ENCODE measurements around the gene SLC22A16.

DNA sequence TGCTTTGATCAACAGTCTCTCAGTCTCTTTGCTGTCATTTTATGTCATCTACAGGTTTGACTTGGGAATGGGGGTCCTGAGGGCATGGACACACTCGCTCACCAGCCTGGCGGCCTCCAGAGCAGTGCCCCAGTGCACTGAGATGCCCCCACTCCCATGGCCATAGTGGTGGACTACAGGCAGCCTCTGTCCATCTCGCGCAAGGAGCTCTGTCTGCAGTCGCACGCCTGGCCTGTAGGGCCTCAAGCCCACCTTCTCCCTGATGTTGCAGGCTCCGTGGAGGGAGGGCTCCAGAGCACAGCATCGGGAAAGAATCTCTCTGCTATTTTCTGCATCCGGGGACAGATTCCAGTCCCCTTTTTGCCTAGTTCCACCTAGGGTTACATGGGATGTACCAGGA is 83.7 kb downstream of the SLC22A16 start:
- TF ChIP-seq GABPA (IDR thresholded peaks at IDR 0.05 in 1 of 2, conservative IDR thresholded peaks at IDR 0.05 in 1 of 2): no peak
- TF ChIP-seq, protein P1, sequence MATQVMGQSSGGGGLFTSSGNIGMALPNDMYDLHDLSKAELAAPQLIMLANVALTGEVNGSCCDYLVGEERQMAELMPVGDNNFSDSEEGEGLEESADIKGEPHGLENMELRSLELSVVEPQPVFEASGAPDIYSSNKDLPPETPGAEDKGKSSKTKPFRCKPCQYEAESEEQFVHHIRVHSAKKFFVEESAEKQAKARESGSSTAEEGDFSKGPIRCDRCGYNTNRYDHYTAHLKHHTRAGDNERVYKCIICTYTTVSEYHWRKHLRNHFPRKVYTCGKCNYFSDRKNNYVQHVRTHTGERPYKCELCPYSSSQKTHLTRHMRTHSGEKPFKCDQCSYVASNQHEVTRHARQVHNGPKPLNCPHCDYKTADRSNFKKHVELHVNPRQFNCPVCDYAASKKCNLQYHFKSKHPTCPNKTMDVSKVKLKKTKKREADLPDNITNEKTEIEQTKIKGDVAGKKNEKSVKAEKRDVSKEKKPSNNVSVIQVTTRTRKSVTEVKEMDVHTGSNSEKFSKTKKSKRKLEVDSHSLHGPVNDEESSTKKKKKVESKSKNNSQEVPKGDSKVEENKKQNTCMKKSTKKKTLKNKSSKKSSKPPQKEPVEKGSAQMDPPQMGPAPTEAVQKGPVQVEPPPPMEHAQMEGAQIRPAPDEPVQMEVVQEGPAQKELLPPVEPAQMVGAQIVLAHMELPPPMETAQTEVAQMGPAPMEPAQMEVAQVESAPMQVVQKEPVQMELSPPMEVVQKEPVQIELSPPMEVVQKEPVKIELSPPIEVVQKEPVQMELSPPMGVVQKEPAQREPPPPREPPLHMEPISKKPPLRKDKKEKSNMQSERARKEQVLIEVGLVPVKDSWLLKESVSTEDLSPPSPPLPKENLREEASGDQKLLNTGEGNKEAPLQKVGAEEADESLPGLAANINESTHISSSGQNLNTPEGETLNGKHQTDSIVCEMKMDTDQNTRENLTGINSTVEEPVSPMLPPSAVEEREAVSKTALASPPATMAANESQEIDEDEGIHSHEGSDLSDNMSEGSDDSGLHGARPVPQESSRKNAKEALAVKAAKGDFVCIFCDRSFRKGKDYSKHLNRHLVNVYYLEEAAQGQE (IDR thresholded peaks at IDR 0.05): no peak
- TF ChIP-seq, protein P2, sequence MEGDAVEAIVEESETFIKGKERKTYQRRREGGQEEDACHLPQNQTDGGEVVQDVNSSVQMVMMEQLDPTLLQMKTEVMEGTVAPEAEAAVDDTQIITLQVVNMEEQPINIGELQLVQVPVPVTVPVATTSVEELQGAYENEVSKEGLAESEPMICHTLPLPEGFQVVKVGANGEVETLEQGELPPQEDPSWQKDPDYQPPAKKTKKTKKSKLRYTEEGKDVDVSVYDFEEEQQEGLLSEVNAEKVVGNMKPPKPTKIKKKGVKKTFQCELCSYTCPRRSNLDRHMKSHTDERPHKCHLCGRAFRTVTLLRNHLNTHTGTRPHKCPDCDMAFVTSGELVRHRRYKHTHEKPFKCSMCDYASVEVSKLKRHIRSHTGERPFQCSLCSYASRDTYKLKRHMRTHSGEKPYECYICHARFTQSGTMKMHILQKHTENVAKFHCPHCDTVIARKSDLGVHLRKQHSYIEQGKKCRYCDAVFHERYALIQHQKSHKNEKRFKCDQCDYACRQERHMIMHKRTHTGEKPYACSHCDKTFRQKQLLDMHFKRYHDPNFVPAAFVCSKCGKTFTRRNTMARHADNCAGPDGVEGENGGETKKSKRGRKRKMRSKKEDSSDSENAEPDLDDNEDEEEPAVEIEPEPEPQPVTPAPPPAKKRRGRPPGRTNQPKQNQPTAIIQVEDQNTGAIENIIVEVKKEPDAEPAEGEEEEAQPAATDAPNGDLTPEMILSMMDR (IDR thresholded peaks at IDR 0.05; ENCODE audit: low read depth, low read length, missing input control): no peak
